Liver (tissue), 9 donors: Measurements from ENCODE around the gene CEP128. TPM values are rescaled to one million over a fixed set of nuclear protein-coding genes. Genes with fewer than 3 reads are reported as not detected.

Experiments used
- DNase-seq: peaks from one replicate; pipeline ENCODE4 v3.0.0-alpha.2; 2017; ENCODE audit warnings: low spot score
- H3K27ac ChIP-seq, 2 donors: one replicate each; pipeline ENCODE4 v1.7.0; 2013; ENCODE audit warnings: inconsistent platforms in 2 of 2, low read length in 2 of 2, control low read depth in 1 of 2, low read depth in 1 of 2, mild to moderate bottlenecking in 1 of 2
- H3K27me3 ChIP-seq, 4 donors: one replicate each; pipeline versions ENCODE4 v1.6.1 to v1.7.0; 2013; ENCODE audit warnings: low read length in 3 of 4, inconsistent platforms in 1 of 4, mild to moderate bottlenecking in 1 of 4, moderate library complexity in 1 of 4; ENCODE audit not compliant: control insufficient read depth in 4 of 4, insufficient read depth in 4 of 4
- H3K36me3 ChIP-seq, 4 donors: one replicate each; pipeline versions ENCODE4 v1.6.1 to v1.7.0; 2013; ENCODE audit warnings: low read length in 3 of 4, mild to moderate bottlenecking in 3 of 4, low read depth in 1 of 4, moderate library complexity in 1 of 4; ENCODE audit not compliant: control insufficient read depth in 4 of 4, insufficient read depth in 3 of 4
- H3K4me1 ChIP-seq, 4 donors: one replicate each; pipeline versions ENCODE4 v1.6.1 to v1.7.0; 2013; ENCODE audit warnings: low read length in 3 of 4, mild to moderate bottlenecking in 3 of 4, moderate library complexity in 1 of 4; ENCODE audit not compliant: control insufficient read depth in 4 of 4, insufficient read depth in 4 of 4
- H3K4me3 ChIP-seq, 3 donors: one replicate each; pipeline versions ENCODE4 v1.6.1 to v1.7.0; 2013; ENCODE audit warnings: low read length in 3 of 3, control low read depth in 1 of 3, low read depth in 1 of 3, mild to moderate bottlenecking in 1 of 3
- H3K9ac ChIP-seq, 2 donors: one replicate each; pipeline ENCODE4 v1.7.0; 2013; ENCODE audit warnings: low read length in 2 of 2, mild to moderate bottlenecking in 2 of 2, moderate library complexity in 2 of 2, control low read depth in 1 of 2, low read depth in 1 of 2
- H3K9me3 ChIP-seq, 4 donors: one replicate each; pipeline versions ENCODE4 v1.6.1 to v1.7.0; 2013; ENCODE audit warnings: low read length in 3 of 4; ENCODE audit not compliant: control insufficient read depth in 4 of 4
- ATF3 ChIP-seq: IDR thresholded peaks from 2 replicates; pipeline ENCODE4 v1.6.1; 2016; ENCODE audit warnings: antibody characterized with exemption
- EGR1 ChIP-seq, 2 donors: IDR thresholded peaks; 2 replicates each; pipeline ENCODE4 v1.6.1; 2016 to 2018; ENCODE audit warnings: antibody characterized with exemption in 2 of 2, low read depth in 2 of 2
- FOXA1 ChIP-seq: IDR thresholded peaks from 2 replicates; pipeline ENCODE4 v1.6.1; 2016; ENCODE audit warnings: antibody characterized with exemption
- FOXA2 ChIP-seq: IDR thresholded peaks from 2 replicates; pipeline ENCODE4 v1.6.1; 2016; ENCODE audit warnings: antibody characterized with exemption
- GABPA ChIP-seq, 2 donors: IDR thresholded peaks in 1 of 2; conservative IDR thresholded peaks in 1 of 2; 2 replicates each; pipeline ENCODE4 v1.6.1; 2016; ENCODE audit warnings: antibody characterized with exemption in 2 of 2, mild to moderate bottlenecking in 1 of 2, moderate library complexity in 1 of 2
- HNF4A ChIP-seq, 2 donors: conservative IDR thresholded peaks; 2 replicates each; pipeline ENCODE4 v1.6.1; 2016; ENCODE audit warnings: antibody characterized with exemption in 2 of 2, mild to moderate bottlenecking in 2 of 2
- HNF4G ChIP-seq: IDR thresholded peaks from 2 replicates; pipeline ENCODE4 v1.6.1; 2016; ENCODE audit warnings: antibody characterized with exemption
- JUND ChIP-seq, 2 donors: IDR thresholded peaks; 2 replicates each; pipeline ENCODE4 v1.6.1; 2016; ENCODE audit warnings: antibody characterized with exemption in 2 of 2
- NR2F2 ChIP-seq: IDR thresholded peaks from 2 replicates; pipeline ENCODE4 v1.6.1; 2016; ENCODE audit warnings: antibody characterized with exemption
- RAD21 ChIP-seq, 2 donors: IDR thresholded peaks; 2 replicates each; pipeline ENCODE4 v1.6.1; 2016; ENCODE audit warnings: antibody characterized with exemption in 2 of 2, mild to moderate bottlenecking in 2 of 2
- REST ChIP-seq: IDR thresholded peaks from 2 replicates; pipeline ENCODE4 v1.6.1; 2016; ENCODE audit warnings: antibody characterized with exemption, mild to moderate bottlenecking
- RXRA ChIP-seq, 2 donors: IDR thresholded peaks; 2 replicates each; pipeline ENCODE4 v1.6.1; 2017 to 2018; ENCODE audit warnings: antibody characterized with exemption in 2 of 2, mild to moderate bottlenecking in 1 of 2
- SP1 ChIP-seq: IDR thresholded peaks from 2 replicates; pipeline ENCODE4 v1.6.1; 2018; ENCODE audit warnings: antibody characterized with exemption, mild to moderate bottlenecking
- TAF1 ChIP-seq: conservative IDR thresholded peaks from 2 replicates; pipeline ENCODE4 v1.6.1; 2016; ENCODE audit warnings: antibody characterized with exemption, mild to moderate bottlenecking
- YY1 ChIP-seq: IDR thresholded peaks from 2 replicates; pipeline ENCODE4 v1.6.1; 2016; ENCODE audit warnings: antibody characterized with exemption, mild to moderate bottlenecking
- ZBTB33 ChIP-seq: IDR thresholded peaks from 2 replicates; pipeline ENCODE4 v1.6.1; 2016; ENCODE audit warnings: antibody characterized with exemption
- WGBS: extraction: QIAGEN DNeasy Blood & Tissue Kit; methylation state at CpG from one replicate; pipeline ENCODE4 v1.1.7; 2013; 5-methylcytosine and 5-hydroxymethylcytosine counted together
- polyA plus RNA-seq, 2 donors: library from polyadenylated mRNA; stranded (reverse) in 1 of 2; unstranded in 1 of 2; fragments of 200-250 nt in 1 of 2; fragments of >200 nt in 1 of 2; fragmentation: Nextera tagmentation in 1 of 2; extraction: Ambion mirVana in 1 of 2; gene quantifications; one replicate each; pipeline versions ENCODE4 v1.2.1 to v1.2.3, GENCODE V29; 2013 to 2015
- total RNA-seq, 2 donors: library from RNA; depleted of rRNA; stranded (reverse); fragments of >200 nt; gene quantifications; one replicate each; pipeline ENCODE4 v1.2.3, GENCODE V29; 2014
- TF ChIP-seq, protein P1 (sequence below): fragments of 150-350 bp; IDR thresholded peaks from 2 replicates; pipeline ENCODE4 v1.5.1; 2017; ENCODE audit warnings: improper control_type of control experiment, low read depth, low read length; ENCODE audit not compliant: missing input control
- TF ChIP-seq, protein P2 (sequence below): IDR thresholded peaks from 2 replicates; pipeline ENCODE4 v1.6.1; 2016; ENCODE audit warnings: antibody characterized with exemption
- donor health status: healthy.
- donor health status: healthy.
- donor health status: healthy.
- donor health status: healthy.
- donor health status: healthy.

The CEP128 gene
- total and polyA plus RNA-seq, 4 donors, result 0.27 to 3.8 (median 1.4) TPM

DNA sequence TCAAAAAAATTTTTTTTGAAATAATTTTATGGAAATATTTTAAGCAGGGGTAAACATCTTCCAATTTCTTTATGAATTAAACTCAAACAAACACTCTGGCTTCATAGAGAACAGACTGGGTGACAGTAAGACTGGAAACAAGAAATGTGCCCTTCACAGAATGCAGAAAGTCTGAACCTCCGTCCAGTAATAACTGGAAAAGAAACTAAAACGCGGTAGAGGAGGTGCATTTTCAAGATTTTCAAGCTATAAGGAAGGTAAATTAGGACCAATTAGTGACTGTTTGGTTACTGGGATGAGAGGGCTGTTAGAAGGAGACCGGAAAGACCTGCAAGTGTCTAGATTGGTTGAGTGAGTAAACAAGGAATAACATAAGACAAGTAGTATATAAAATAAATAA is 245.7 kb downstream of the CEP128 start:
- Histone ChIP-seq H3K4me3 (no peak overlapping the region), H3K9ac (no peak overlapping the region), H3K27me3 (no peaks in the 10 kb centered on the region), H3K27ac (no peak overlapping the region), H3K36me3 (no peaks in the 10 kb centered on the region), H3K4me1 (no peaks in the 10 kb centered on the region), H3K9me3 (no peaks in the 10 kb centered on the region)
- TF ChIP-seq HNF4A (conservative IDR thresholded peaks at IDR 0.05) (no peak), YY1 (no peak), GABPA (IDR thresholded peaks at IDR 0.05 in 1 of 2, conservative IDR thresholded peaks at IDR 0.05 in 1 of 2) (no peak), SP1 (no peak), TAF1 (no peak), EGR1 (IDR thresholded peaks at IDR 0.05; ENCODE audit: low read depth in 2 of 2) (no peak), ATF3 (no peak), RAD21 (IDR thresholded peaks at IDR 0.05) (no peak), JUND (IDR thresholded peaks at IDR 0.05) (no peak), REST (no peak), RXRA (IDR thresholded peaks at IDR 0.05) (no peak), FOXA2 (no peak), NR2F2 (no peak), HNF4G (no peak), FOXA1 (no peak)
- TF ChIP-seq, protein P1, sequence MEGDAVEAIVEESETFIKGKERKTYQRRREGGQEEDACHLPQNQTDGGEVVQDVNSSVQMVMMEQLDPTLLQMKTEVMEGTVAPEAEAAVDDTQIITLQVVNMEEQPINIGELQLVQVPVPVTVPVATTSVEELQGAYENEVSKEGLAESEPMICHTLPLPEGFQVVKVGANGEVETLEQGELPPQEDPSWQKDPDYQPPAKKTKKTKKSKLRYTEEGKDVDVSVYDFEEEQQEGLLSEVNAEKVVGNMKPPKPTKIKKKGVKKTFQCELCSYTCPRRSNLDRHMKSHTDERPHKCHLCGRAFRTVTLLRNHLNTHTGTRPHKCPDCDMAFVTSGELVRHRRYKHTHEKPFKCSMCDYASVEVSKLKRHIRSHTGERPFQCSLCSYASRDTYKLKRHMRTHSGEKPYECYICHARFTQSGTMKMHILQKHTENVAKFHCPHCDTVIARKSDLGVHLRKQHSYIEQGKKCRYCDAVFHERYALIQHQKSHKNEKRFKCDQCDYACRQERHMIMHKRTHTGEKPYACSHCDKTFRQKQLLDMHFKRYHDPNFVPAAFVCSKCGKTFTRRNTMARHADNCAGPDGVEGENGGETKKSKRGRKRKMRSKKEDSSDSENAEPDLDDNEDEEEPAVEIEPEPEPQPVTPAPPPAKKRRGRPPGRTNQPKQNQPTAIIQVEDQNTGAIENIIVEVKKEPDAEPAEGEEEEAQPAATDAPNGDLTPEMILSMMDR, result no peak
- TF ChIP-seq, protein P2, sequence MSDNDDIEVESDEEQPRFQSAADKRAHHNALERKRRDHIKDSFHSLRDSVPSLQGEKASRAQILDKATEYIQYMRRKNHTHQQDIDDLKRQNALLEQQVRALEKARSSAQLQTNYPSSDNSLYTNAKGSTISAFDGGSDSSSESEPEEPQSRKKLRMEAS, result no peak
- 93% methylated on average over 4 of the region's 4 CpGs for WGBS
- no peak for DNase-seq

GRCh38 chr14:80692903-80693302 is 248.6 kb downstream of the CEP128 start:
- Histone ChIP-seq H3K9ac (no peak overlapping the region), H3K27ac (no peak overlapping the region), H3K36me3 (no peaks in the 10 kb centered on the region), H3K4me3 (no peak overlapping the region), H3K9me3 (no peaks in the 10 kb centered on the region), H3K4me1 (no peaks in the 10 kb centered on the region), H3K27me3 (no peaks in the 10 kb centered on the region)
- WGBS, result 88% methylated on average over 3 of the region's 3 CpGs
- TF ChIP-seq ZBTB33, result no peak
- DNase-seq, result no peak
